Stimulated activated CD4-positive, alpha-beta T cell treated with anti-CD3 and anti-CD28 coated beads, TNF-alpha, amount 100 ng/mL, for 48 hours (primary cell): ENCODE data around the gene SMAD6.
"Not testable (repeated sequence)": the region's sequence is repeated elsewhere in the genome, so short reads cannot be mapped to it uniquely, and the experiment has no call there.

Experiments
- DNase-seq, 3 donors: peaks; one replicate each; pipeline ENCODE4 v3.0.0-alpha.2; 2020; ENCODE audit warnings: low read depth in 3 of 3

SMAD6 gene

GRCh38 chr15:66742286-66742685, 40.2 kb downstream of the SMAD6 start:
- no peak for DNase-seq

- no peak for DNase-seq
These were observed 41.2 kb downstream of the SMAD6 start for GRCh38 chr15:66743204-66743603.

GRCh38 chr15:66743703-66744536, 41.9 kb downstream of the SMAD6 start:
- no peak for DNase-seq

- no peak for DNase-seq
These were observed 42.7 kb downstream of the SMAD6 start for GRCh38 chr15:66744610-66745279.

- DNase-seq, result no peak
These were observed 43.6 kb downstream of the SMAD6 start for GRCh38 chr15:66745530-66746230.

GRCh38 chr15:66746231-66746605, 44.2 kb downstream of the SMAD6 start:
- DNase-seq, result no peak

- DNase-seq, result no peak
These were observed 45.2 kb downstream of the SMAD6 start for GRCh38 chr15:66747223-66747622.

GRCh38 chr15:66747886-66748707, 46.1 kb downstream of the SMAD6 start:
- no peak for DNase-seq

GRCh38 chr15:66748708-66749035, 46.6 kb downstream of the SMAD6 start:
- DNase-seq, result no peak

- no peak for DNase-seq
These were observed 48.0 kb downstream of the SMAD6 start for GRCh38 chr15:66749841-66750575.

GRCh38 chr15:66750609-66751008, 48.6 kb downstream of the SMAD6 start:
- no peak for DNase-seq

GRCh38 chr15:66751579-66751978, 49.5 kb downstream of the SMAD6 start:
- DNase-seq, result no peak

- no peak for DNase-seq
These were observed 50.0 kb downstream of the SMAD6 start for GRCh38 chr15:66752078-66752477.

GRCh38 chr15:66753687-66754377, 51.8 kb downstream of the SMAD6 start:
- no peak for DNase-seq

GRCh38 chr15:66754789-66755188, 52.8 kb downstream of the SMAD6 start:
- DNase-seq, result no peak

GRCh38 chr15:66755298-66756068, 53.4 kb downstream of the SMAD6 start:
- no peak for DNase-seq

GRCh38 chr15:66756295-66756694, 54.3 kb downstream of the SMAD6 start:
- DNase-seq, result no peak

GRCh38 chr15:66757030-66757429, 55.0 kb downstream of the SMAD6 start:
- no peak for DNase-seq

- DNase-seq, result no peak
These were observed 55.5 kb downstream of the SMAD6 start for GRCh38 chr15:66757521-66757920.

- not testable (repeated sequence) for DNase-seq
These were observed 56.2 kb downstream of the SMAD6 start for GRCh38 chr15:66758217-66758616.
